Fibroblast of lung (primary cell): Measurements from ENCODE around the gene JTB. TPM values are rescaled to one million over a fixed set of nuclear protein-coding genes. Genes with fewer than 3 reads are reported as not detected.

Experiments used
- DNase-seq, 2 donors: peaks; one replicate each; pipeline versions ENCODE4 v3.0.0 to v3.0.0-alpha.2; 2010; ENCODE audit warnings: low read depth in 2 of 2
- H2AFZ ChIP-seq: 2 replicates; pipeline ENCODE4 v1.5.1; 2012; ENCODE audit warnings: low read length, control low read depth, inconsistent platforms
- H3K27ac ChIP-seq: 2 replicates; pipeline ENCODE4 v1.5.1; 2011; ENCODE audit warnings: low read length, control low read depth; ENCODE audit not compliant: insufficient read depth
- H3K27me3 ChIP-seq: 2 replicates; pipeline ENCODE4 v1.5.1; 2011; ENCODE audit warnings: mild to moderate bottlenecking, low read length; ENCODE audit not compliant: control insufficient read depth, insufficient read depth
- H3K36me3 ChIP-seq: 2 replicates; pipeline ENCODE4 v1.5.1; 2011; ENCODE audit warnings: low read length; ENCODE audit not compliant: control insufficient read depth, insufficient read depth
- H3K4me1 ChIP-seq: 2 replicates; pipeline ENCODE4 v1.5.1; 2011; ENCODE audit warnings: low read length; ENCODE audit not compliant: control insufficient read depth, insufficient read depth; ENCODE audit errors: extremely low read depth
- H3K4me2 ChIP-seq: 2 replicates; pipeline ENCODE4 v1.5.1; 2011; ENCODE audit warnings: low read length, control low read depth; ENCODE audit not compliant: insufficient read depth; ENCODE audit errors: extremely low read depth
- H3K4me3 ChIP-seq, 4 experiments: fragments of 200-600 bp in 1 of 4; sonication (generic) in 1 of 4; replicated peaks in 1 of 4; 2 replicates each; pipeline ENCODE4 v1.5.1; 2011 to 2016; ENCODE audit warnings: low read length in 4 of 4, low read depth in 3 of 4, mild to moderate bottlenecking in 3 of 4, control low read depth in 2 of 4, inconsistent platforms in 1 of 4, mixed read lengths in 1 of 4; ENCODE audit not compliant: insufficient read depth in 1 of 4; ENCODE audit errors: control extremely low read depth in 1 of 4
- H3K79me2 ChIP-seq: 2 replicates; pipeline ENCODE4 v1.5.1; 2012; ENCODE audit warnings: mild to moderate bottlenecking, low read length, inconsistent platforms; ENCODE audit not compliant: control insufficient read depth, insufficient read depth
- H3K9ac ChIP-seq: 2 replicates; pipeline ENCODE4 v1.5.1; 2011; ENCODE audit warnings: mild to moderate bottlenecking, low read length, control low read depth; ENCODE audit not compliant: insufficient read depth
- H3K9me3 ChIP-seq: 2 replicates; pipeline ENCODE4 v1.5.1; 2012; ENCODE audit warnings: low read depth, low read length; ENCODE audit not compliant: control insufficient read depth, insufficient read depth
- H4K20me1 ChIP-seq: 2 replicates; pipeline ENCODE4 v1.5.1; 2011; ENCODE audit warnings: low read length; ENCODE audit not compliant: control insufficient read depth, insufficient read depth; ENCODE audit errors: extremely low read depth
- EZH2 ChIP-seq: IDR thresholded peaks from 2 replicates; pipeline ENCODE4 v1.5.1; 2012; ENCODE audit warnings: low read length, control low read depth, mild to moderate bottlenecking; ENCODE audit errors: missing control alignments
- polyA plus RNA-seq, 2 donors: library from polyadenylated mRNA; depleted of rRNA in 1 of 2; stranded (reverse) in 1 of 2; unstranded in 1 of 2; fragments of >200 nt; gene quantifications; 2 replicates each; pipeline ENCODE4 v1.2.1, GENCODE V29; 2011 to 2012; ENCODE audit warnings: missing spikeins in 1 of 2
- total RNA-seq: library from RNA; depleted of rRNA; stranded (reverse); fragments of >200 nt; gene quantifications from 2 replicates; pipeline ENCODE4 v1.2.1, GENCODE V29; 2014
- TF ChIP-seq, protein P1 (sequence below), 2 donors: IDR thresholded peaks in 1 of 2; conservative IDR thresholded peaks in 1 of 2; 1 replicate in 1 of 2; 2 replicates in 1 of 2; pipeline ENCODE4 v1.5.1; 2011 to 2012; ENCODE audit warnings: low read length in 2 of 2, control low read depth in 1 of 2, inconsistent platforms in 1 of 2, low read depth in 1 of 2, mild to moderate bottlenecking in 1 of 2

The JTB gene
- total and polyA plus RNA-seq, 2 donors (not counting 1 experiment from before 2014, with no cell fraction given): 98.9 to 123 TPM

DNA sequence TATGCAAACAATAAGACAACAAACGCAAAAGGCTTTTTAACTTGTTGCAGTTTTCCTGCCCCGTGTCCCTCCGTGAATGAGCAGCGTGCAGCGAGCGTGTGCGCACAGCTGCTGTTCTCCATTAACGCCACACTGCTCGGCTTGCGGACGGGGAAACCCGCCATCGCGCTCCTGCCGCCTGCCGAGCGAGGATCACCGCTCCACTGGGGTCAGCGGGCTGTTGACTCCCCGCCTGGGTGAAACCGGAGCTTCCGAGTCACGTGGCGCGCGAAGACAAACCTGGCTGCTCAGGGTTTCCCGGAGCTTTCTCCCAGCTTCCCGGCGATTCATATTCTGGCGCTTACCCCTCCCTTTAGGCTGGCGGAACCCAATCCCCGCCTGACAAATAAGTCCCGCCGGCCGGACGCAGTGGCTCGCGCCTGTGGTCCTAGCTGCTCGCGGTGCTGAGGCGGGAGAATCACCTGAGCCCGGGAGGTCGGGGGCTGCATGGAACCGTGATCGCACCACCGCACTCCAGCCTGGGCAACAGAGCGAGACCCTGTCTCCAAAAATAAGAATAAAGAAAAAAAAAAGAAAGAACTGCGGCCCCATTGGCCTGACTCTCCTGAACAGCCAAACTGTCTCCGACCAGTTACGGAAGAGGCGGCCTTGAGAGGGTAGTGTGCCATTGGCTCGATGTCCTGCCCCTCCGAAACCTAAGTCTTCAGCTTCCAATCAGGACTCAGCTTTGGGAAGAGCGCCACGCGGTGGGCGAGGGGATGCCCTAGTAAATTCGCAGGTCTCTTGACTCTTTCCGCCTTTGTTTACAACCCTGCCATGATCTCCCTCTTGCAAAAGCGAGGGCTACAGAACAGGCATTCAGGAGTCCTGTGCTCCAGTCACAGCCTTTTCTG, 10.1 kb downstream of the JTB start, which contains the start of gene CREB3L4:
Gene CREB3L4 (plus strand): TSS at position 796 of the 893 bp plus-strand sequence. CDS start 624 bp downstream, outside the sequence.
- H3K4me2 ChIP-seq: peak within 1 kb of the TSS; percentile 99
- H3K27ac ChIP-seq: peak within 1 kb of the TSS; percentile 80
- H3K4me3 ChIP-seq: peak within 1 kb of the TSS; percentile 62 to 90 (median 81)
- no peaks in the 10 kb centered on the region for H3K9me3 ChIP-seq
- peaks cover 13% of the 10 kb centered on the region for H3K4me1 ChIP-seq
- H3K27me3 ChIP-seq: no peaks in the 10 kb centered on the region
- DNase-seq: peak; percentile 99 to 100
- H4K20me1 ChIP-seq: no peaks in the 10 kb centered on the region
- H3K9ac ChIP-seq: peak within 1 kb of the TSS; percentile 75
- no peaks in the 10 kb centered on the region for H3K36me3 ChIP-seq
- TF ChIP-seq, protein P1, sequence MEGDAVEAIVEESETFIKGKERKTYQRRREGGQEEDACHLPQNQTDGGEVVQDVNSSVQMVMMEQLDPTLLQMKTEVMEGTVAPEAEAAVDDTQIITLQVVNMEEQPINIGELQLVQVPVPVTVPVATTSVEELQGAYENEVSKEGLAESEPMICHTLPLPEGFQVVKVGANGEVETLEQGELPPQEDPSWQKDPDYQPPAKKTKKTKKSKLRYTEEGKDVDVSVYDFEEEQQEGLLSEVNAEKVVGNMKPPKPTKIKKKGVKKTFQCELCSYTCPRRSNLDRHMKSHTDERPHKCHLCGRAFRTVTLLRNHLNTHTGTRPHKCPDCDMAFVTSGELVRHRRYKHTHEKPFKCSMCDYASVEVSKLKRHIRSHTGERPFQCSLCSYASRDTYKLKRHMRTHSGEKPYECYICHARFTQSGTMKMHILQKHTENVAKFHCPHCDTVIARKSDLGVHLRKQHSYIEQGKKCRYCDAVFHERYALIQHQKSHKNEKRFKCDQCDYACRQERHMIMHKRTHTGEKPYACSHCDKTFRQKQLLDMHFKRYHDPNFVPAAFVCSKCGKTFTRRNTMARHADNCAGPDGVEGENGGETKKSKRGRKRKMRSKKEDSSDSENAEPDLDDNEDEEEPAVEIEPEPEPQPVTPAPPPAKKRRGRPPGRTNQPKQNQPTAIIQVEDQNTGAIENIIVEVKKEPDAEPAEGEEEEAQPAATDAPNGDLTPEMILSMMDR (conservative IDR thresholded peaks at IDR 0.05 in 1 of 2, IDR thresholded peaks at IDR 0.05 in 1 of 2; ENCODE audit: low read depth in 1 of 2, low read length in 2 of 2): peak; percentile 29 to 55
- TF ChIP-seq EZH2: no peak
- peaks cover 7% of the 10 kb centered on the region for H3K79me2 ChIP-seq
- H2AFZ ChIP-seq: peak within 1 kb of the TSS; percentile 92

DNA sequence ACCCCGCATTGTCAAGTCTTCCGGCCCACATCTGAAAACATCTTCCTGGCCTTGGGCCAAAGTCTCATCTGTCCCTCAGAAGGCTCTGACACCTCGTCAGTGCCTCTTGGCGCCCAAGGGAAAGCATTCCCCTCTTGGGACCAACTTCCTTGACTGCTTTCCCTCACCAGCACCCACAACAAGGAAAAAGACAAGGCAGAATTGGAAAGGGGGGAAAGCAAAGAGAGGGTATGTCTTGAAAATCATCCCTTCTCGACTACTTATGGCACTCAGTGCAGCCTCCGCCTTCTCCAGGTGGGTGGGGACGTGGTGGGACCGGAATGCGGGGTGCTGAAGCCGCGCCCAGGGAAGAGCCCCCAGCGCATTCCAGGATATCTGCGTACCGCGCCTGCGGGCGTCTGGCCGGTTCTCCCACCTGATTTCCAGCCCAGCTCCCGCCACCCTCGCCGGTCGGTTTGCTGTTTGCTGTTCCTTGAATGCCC, 13.6 kb downstream of the JTB start:
- DNase-seq: peak in 1 of 2 donors; percentile 72
- peaks cover 4% of the 10 kb centered on the region for H3K36me3 ChIP-seq

More for the DNA sequence above, 13.6 kb downstream of the JTB start:
- Histone ChIP-seq H2AFZ (peak overlapping the region; percentile 75), H4K20me1 (no peaks in the 10 kb centered on the region), H3K4me2 (peak overlapping the region; percentile 99), H3K27ac (peak overlapping the region; percentile 91), H3K9ac (peak overlapping the region; percentile 88), H3K79me2 (peaks cover 12% of the 10 kb centered on the region), H3K27me3 (no peaks in the 10 kb centered on the region), H3K4me3 (peak overlapping the region; percentile 72 to 88 (median 78)), H3K4me1 (peaks cover 20% of the 10 kb centered on the region), H3K9me3 (no peaks in the 10 kb centered on the region)
- no peak for TF ChIP-seq EZH2
- TF ChIP-seq, protein P1 (conservative IDR thresholded peaks at IDR 0.05 in 1 of 2, IDR thresholded peaks at IDR 0.05 in 1 of 2; ENCODE audit: low read depth in 1 of 2, low read length in 2 of 2): no peak
